Testis (tissue), 2 donors: ENCODE data around the gene OR5AC2.

Source experiments
- POLR2A ChIP-seq: fragments of 450-650 bp; IDR thresholded peaks from one replicate; pipeline ENCODE4 v1.6.1; 2017; ENCODE audit warnings: antibody characterized with exemption, mild to moderate bottlenecking, moderate library complexity
- TF ChIP-seq, protein P1 (sequence below), 3 experiments: fragments of 450-650 bp in 2 of 3; fragments of 200-600 bp in 1 of 3; sonication (generic) in 1 of 3; IDR thresholded peaks; one replicate each; pipeline ENCODE4 v1.5.1; 2016 to 2019; ENCODE audit warnings: antibody characterized with exemption in 3 of 3, mild to moderate bottlenecking in 2 of 3, moderate library complexity in 1 of 3

DNA sequence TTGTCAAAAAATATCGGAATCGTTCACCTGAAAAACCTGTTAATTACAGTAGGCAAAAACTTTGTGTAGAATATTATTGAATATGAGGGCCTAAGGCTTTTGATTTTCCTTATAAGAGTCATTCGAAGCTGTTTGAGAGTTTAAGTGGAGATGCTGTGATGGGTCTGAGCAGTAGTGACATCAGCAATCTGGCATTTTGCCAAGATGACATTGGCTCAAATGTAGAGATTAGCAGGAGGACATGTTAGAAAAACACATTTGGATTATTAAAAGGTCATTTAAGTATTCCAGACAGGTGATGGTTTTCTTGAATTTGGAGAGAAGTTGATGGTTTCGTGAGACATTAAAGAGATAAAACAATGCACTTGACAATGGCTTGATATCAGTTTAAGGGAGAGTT lies 12.9 kb downstream of the OR5AC2 start:
- TF ChIP-seq, protein P1, sequence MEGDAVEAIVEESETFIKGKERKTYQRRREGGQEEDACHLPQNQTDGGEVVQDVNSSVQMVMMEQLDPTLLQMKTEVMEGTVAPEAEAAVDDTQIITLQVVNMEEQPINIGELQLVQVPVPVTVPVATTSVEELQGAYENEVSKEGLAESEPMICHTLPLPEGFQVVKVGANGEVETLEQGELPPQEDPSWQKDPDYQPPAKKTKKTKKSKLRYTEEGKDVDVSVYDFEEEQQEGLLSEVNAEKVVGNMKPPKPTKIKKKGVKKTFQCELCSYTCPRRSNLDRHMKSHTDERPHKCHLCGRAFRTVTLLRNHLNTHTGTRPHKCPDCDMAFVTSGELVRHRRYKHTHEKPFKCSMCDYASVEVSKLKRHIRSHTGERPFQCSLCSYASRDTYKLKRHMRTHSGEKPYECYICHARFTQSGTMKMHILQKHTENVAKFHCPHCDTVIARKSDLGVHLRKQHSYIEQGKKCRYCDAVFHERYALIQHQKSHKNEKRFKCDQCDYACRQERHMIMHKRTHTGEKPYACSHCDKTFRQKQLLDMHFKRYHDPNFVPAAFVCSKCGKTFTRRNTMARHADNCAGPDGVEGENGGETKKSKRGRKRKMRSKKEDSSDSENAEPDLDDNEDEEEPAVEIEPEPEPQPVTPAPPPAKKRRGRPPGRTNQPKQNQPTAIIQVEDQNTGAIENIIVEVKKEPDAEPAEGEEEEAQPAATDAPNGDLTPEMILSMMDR (IDR thresholded peaks at IDR 0.05), result no peak
- TF ChIP-seq POLR2A, result no peak
